ENCODE results near the gene PPP2R1A.

GRCh38 chr19:52155596-52156359, 34.1 kb upstream of the PPP2R1A start:
- no peak for TF ChIP-seq EZH2 (IDR thresholded peaks at IDR 0.05)
- no peak for TF ChIP-seq POLR2AphosphoS5 (IDR thresholded peaks at IDR 0.05; ENCODE audit: borderline replicate concordance, low read depth, low read length)
- TF ChIP-seq FOXP2 (optimal IDR thresholded peaks at IDR 0.05; ENCODE audit: control extremely low read depth, extremely low read length, insufficient read depth) = no peak
